ENCODE results near the gene NME3.

DNA sequence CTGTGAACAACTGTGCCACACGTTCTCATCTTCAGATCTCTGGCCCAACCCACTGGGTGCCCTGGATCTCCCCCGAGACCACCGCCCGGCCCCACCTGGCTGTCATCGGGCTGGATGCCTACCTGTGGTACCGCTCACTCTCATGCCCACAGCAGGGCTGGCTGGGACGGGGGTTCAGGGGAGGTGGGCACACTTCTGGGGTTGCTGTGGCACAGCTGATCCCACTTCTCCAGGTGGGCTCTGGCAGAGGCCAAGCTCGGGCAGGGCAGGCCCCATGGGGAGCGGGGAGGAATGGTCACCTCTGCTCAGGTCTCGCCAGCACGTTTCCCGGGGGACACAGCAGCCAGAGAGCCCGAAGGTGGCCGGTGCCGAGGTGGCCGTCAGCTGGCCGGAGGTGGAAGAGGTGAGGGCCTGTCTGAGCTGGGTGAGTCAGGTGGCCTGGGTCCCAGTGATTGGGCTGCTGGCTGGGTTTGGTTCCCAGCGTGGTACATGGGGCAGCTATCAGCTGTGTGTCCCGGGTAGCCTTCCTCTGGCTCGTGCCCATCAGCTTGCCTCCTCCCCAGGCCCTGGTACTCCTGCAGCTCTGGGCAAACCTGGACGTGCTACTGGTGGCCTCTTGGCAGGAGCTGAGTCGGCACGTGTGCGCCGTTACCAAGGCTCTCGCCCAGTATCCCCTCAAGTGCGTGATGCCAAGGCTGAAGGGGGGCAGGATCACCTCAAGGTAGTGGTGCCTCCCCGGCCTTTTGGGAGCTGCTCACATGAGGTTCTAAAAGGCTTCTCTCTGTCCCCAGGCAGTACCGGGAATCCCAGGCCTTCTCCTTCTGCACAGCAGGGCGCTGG is 3.9 kb upstream of the NME3 start:
- TF ChIP-seq, protein P1, sequence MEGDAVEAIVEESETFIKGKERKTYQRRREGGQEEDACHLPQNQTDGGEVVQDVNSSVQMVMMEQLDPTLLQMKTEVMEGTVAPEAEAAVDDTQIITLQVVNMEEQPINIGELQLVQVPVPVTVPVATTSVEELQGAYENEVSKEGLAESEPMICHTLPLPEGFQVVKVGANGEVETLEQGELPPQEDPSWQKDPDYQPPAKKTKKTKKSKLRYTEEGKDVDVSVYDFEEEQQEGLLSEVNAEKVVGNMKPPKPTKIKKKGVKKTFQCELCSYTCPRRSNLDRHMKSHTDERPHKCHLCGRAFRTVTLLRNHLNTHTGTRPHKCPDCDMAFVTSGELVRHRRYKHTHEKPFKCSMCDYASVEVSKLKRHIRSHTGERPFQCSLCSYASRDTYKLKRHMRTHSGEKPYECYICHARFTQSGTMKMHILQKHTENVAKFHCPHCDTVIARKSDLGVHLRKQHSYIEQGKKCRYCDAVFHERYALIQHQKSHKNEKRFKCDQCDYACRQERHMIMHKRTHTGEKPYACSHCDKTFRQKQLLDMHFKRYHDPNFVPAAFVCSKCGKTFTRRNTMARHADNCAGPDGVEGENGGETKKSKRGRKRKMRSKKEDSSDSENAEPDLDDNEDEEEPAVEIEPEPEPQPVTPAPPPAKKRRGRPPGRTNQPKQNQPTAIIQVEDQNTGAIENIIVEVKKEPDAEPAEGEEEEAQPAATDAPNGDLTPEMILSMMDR (conservative IDR thresholded peaks at IDR 0.05): no peak
- TF ChIP-seq ZFX (IDR thresholded peaks at IDR 0.05): no peak
